Neural progenitor cell (in vitro differentiated cells): Measurements from ENCODE around the gene GSTO2. TPM values are rescaled to one million over a fixed set of nuclear protein-coding genes. Genes with fewer than 3 reads are reported as not detected.
A peak's percentile ranks its signal among the peaks of the same experiment; 100 is the strongest.

Experiments used
- DNase-seq: peaks from one replicate; pipeline ENCODE4 v3.0.0-alpha.2; 2016; ENCODE audit warnings: low spot score
- H2AFZ ChIP-seq: fragments of 200-600 bp; sonication (generic); replicated peaks from 2 replicates; pipeline ENCODE4 v1.6.1; 2016; ENCODE audit warnings: antibody characterized with exemption
- H3F3A ChIP-seq: fragments of 200-600 bp; sonication (generic); 2 replicates; pipeline ENCODE4 v1.6.1; 2016; ENCODE audit warnings: antibody characterized with exemption, low read depth
- H3K27ac ChIP-seq: fragments of 200-600 bp; sonication (generic); 2 replicates; pipeline ENCODE4 v1.5.1; 2016; ENCODE audit warnings: mild to moderate bottlenecking
- H3K27me3 ChIP-seq: fragments of 200-600 bp; sonication (generic); 2 replicates; pipeline ENCODE4 v1.6.1; 2016; ENCODE audit warnings: mild to moderate bottlenecking, moderate library complexity
- H3K36me3 ChIP-seq: fragments of 200-600 bp; sonication (generic); 2 replicates; pipeline ENCODE4 v1.5.1; 2016
- H3K4me1 ChIP-seq: fragments of 200-600 bp; sonication (generic); 2 replicates; pipeline ENCODE4 v1.6.1; 2016; ENCODE audit warnings: mixed run types
- H3K4me2 ChIP-seq: fragments of 200-600 bp; sonication (generic); 2 replicates; pipeline ENCODE4 v1.6.1; 2016
- H3K4me3 ChIP-seq: fragments of 200-600 bp; sonication (generic); 2 replicates; pipeline ENCODE4 v1.5.1; 2016
- H3K79me2 ChIP-seq: fragments of 200-600 bp; sonication (generic); 2 replicates; pipeline ENCODE4 v1.6.1; 2016; ENCODE audit warnings: low read depth
- H3K9ac ChIP-seq: fragments of 200-600 bp; sonication (generic); 2 replicates; pipeline ENCODE4 v1.6.1; 2016
- H3K9me3 ChIP-seq: fragments of 200-600 bp; sonication (generic); 2 replicates; pipeline ENCODE4 v1.5.1; 2016; ENCODE audit warnings: low read depth
- H4K20me1 ChIP-seq: fragments of 200-600 bp; sonication (generic); 2 replicates; pipeline ENCODE4 v1.6.1; 2016; ENCODE audit warnings: low read depth
- H3K27ac Mint-ChIP-seq: 3 replicates; pipeline ENCODE4 v1.8.0; 2021; ENCODE audit warnings: mixed read lengths
- H3K27me3 Mint-ChIP-seq: 2 replicates; pipeline ENCODE4 v1.8.0; 2022; ENCODE audit warnings: low read depth, mild to moderate bottlenecking, inconsistent platforms, moderate library complexity, mixed read lengths; ENCODE audit not compliant: insufficient read depth
- H3K36me3 Mint-ChIP-seq: 3 replicates; pipeline ENCODE4 v1.8.0; 2021; ENCODE audit warnings: mixed read lengths
- H3K4me1 Mint-ChIP-seq: 3 replicates; pipeline ENCODE4 v1.8.0; 2021; ENCODE audit warnings: mixed read lengths
- H3K4me3 Mint-ChIP-seq: 3 replicates; pipeline ENCODE4 v1.8.0; 2021; ENCODE audit warnings: mild to moderate bottlenecking, moderate library complexity, mixed read lengths
- H3K9me3 Mint-ChIP-seq: 3 replicates; pipeline ENCODE4 v1.8.0; 2020; ENCODE audit warnings: mixed read lengths
- CTCF ChIP-seq: fragments of 200-600 bp; sonication (generic); IDR thresholded peaks from 2 replicates; pipeline ENCODE4 v1.5.1; 2017; ENCODE audit warnings: antibody characterized with exemption, mild to moderate bottlenecking
- EZH2 ChIP-seq: fragments of 200-600 bp; sonication (generic); IDR thresholded peaks from 2 replicates; pipeline ENCODE4 v1.6.1; 2017; ENCODE audit warnings: antibody characterized with exemption, mild to moderate bottlenecking, moderate library complexity
- EZH2phosphoT487 ChIP-seq: fragments of 200-600 bp; sonication (generic); IDR thresholded peaks from 2 replicates; pipeline ENCODE4 v1.6.1; 2017; ENCODE audit warnings: antibody characterized with exemption
- total RNA-seq: library from RNA; depleted of rRNA; stranded (reverse); fragments of >200 nt; gene quantifications from 2 replicates; pipeline ENCODE4 v1.2.3, GENCODE V29; 2015; ENCODE audit warnings: low replicate concordance

The GSTO2 gene
- total RNA-seq, 1 donor from 2014 or later, result 4.9 TPM

DNA sequence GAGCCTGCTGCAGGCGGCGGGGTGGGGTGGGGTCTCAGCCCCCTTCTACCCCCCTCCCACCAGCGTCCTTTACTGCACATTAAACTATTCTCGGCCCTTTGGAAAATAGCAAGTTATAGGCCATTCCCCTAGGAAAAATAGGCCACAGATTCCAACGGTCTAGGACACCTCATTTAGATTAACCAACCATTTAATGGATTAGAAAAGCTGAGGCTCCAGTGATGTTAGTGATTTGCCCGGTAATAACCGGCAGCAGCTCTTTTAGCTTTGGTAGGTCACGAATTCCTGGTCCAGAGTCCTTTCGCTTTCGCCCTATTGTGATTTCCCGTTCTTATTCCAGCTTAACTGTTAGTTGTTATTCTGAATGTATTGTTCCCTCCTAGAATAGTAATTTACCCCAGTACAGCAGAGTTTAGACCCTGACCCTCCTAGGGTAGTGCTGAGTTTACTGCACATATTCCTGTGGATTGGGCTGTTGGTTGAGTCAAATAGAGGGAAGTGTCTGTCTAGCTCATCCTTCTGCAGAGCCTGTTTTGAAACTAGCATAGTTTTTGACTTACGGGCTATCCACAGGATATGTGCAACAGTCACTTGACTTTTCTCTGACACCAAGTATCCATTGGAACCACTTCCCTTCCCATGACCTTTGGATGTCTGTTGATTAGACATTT, 13.5 kb upstream of the GSTO2 start:
- H3K4me3 ChIP-seq, result peak overlapping the region; percentile 68
- H3K4me1 ChIP-seq, result peaks cover 15% of the 10 kb centered on the region
- Mint-ChIP-seq H3K4me1 (peaks cover 28% of the 10 kb centered on the region), H3K27ac (peak overlapping the region; percentile 55), H3K9me3 (no peaks in the 10 kb centered on the region), H3K27me3 (no peaks in the 10 kb centered on the region), H3K4me3 (peak overlapping the region; percentile 93), H3K36me3 (peaks cover 8% of the 10 kb centered on the region)
- no peaks in the 10 kb centered on the region for H3K9me3 ChIP-seq
- no peaks in the 10 kb centered on the region for H4K20me1 ChIP-seq
- no peak overlapping the region for H3K27ac ChIP-seq
- no peak for TF ChIP-seq CTCF
- peak; percentile 9 for TF ChIP-seq EZH2
- peaks cover 14% of the 10 kb centered on the region for H3K79me2 ChIP-seq
- peak overlapping the region; percentile 91 for H3K4me2 ChIP-seq
- H3K9ac ChIP-seq, result peak overlapping the region; percentile 10
- H3K36me3 ChIP-seq, result no peaks in the 10 kb centered on the region
- peak; percentile 50 for DNase-seq
- H3F3A ChIP-seq, result peaks cover 15% of the 10 kb centered on the region
- peak overlapping the region; percentile 75 for H2AFZ ChIP-seq
- peaks cover 43% of the 10 kb centered on the region for H3K27me3 ChIP-seq

DNA sequence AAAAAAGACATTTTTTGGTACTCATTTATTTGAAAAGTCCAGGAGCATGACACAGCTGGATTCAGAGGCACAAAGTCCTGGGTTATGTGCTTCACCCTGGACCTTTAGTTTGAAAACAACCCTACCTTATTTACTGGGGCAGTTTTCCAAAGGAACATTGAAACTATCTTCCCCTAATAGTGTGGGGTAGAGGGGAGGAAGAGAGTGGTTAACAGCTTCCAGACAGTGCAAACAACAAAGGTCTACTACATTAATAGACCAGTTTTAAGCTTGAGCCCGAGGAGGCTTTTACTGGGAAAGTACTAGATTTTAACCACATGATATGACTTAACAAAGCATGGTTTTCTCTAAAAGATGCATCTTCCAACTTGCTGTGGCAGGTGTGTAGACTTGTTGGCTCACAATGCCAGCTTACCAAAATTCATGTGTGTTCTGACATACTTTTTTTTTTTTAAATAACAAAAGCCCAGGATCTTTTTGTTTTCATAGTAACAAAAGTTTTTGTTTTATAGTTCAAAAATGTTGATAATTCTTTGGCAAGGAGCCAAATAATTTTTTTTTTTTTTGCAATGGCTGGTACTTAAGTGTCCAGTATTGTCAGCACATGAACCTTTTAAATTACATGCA, 12.5 kb upstream of the GSTO2 start:
- H3K4me3 ChIP-seq, result no peak overlapping the region
- no peak overlapping the region for H2AFZ ChIP-seq

DNA sequence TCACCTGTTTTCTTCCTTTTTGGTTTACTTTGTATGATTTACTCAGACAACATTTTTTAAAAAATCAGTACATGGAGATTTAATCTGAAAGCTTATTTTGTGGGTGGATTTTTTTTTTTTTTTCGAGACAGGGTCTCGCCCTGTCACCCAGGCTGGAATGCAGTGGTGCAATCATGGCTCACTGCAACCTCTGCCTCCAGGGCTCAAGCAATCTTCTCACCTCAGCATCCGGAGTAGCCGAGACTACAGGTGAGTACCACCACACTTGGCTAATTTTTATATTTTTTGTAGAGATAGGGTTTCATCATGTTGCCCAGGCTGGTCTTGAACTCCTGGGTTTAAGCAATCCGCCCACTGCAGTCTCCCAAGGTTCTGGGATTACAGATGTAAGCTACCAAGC, 11.7 kb upstream of the GSTO2 start:
- H3K27me3 Mint-ChIP-seq, result no peaks in the 10 kb centered on the region
- H3K4me3 Mint-ChIP-seq, result no peak overlapping the region
- Histone ChIP-seq H3K4me2 (no peak overlapping the region), H3K9me3 (no peaks in the 10 kb centered on the region), H3K36me3 (no peaks in the 10 kb centered on the region), H2AFZ (no peak overlapping the region), H3K4me3 (no peak overlapping the region), H3K4me1 (peaks cover 15% of the 10 kb centered on the region), H3K79me2 (peaks cover 14% of the 10 kb centered on the region), H4K20me1 (peaks cover 7% of the 10 kb centered on the region), H3K9ac (no peak overlapping the region), H3F3A (peaks cover 15% of the 10 kb centered on the region), H3K27ac (no peak overlapping the region), H3K27me3 (peaks cover 39% of the 10 kb centered on the region)
- H3K4me1 Mint-ChIP-seq, result peaks cover 22% of the 10 kb centered on the region
- peaks cover 8% of the 10 kb centered on the region for H3K36me3 Mint-ChIP-seq
- DNase-seq, result no peak
- no peaks in the 10 kb centered on the region for H3K9me3 Mint-ChIP-seq
- no peak overlapping the region for H3K27ac Mint-ChIP-seq
- TF ChIP-seq EZH2phosphoT487, result no peak
- no peak for TF ChIP-seq CTCF
- no peak for TF ChIP-seq EZH2

More for the DNA sequence above, 12.5 kb upstream of the GSTO2 start:
- peaks cover 43% of the 10 kb centered on the region for H3K27me3 ChIP-seq
- peak overlapping the region; percentile 91 for H3K4me2 ChIP-seq
- H3K36me3 ChIP-seq, result no peaks in the 10 kb centered on the region
- Mint-ChIP-seq H3K4me1 (peaks cover 22% of the 10 kb centered on the region), H3K27ac (no peak overlapping the region), H3K27me3 (no peaks in the 10 kb centered on the region), H3K4me3 (no peak overlapping the region), H3K36me3 (peaks cover 8% of the 10 kb centered on the region), H3K9me3 (no peaks in the 10 kb centered on the region)
- DNase-seq, result no peak
- no peak overlapping the region for H3K27ac ChIP-seq
- peaks cover 15% of the 10 kb centered on the region for H3F3A ChIP-seq
- no peak overlapping the region for H3K9ac ChIP-seq
- H4K20me1 ChIP-seq, result no peaks in the 10 kb centered on the region
- peaks cover 15% of the 10 kb centered on the region for H3K4me1 ChIP-seq
- TF ChIP-seq CTCF (no peak), EZH2phosphoT487 (no peak), EZH2 (no peak)
- H3K79me2 ChIP-seq, result peaks cover 14% of the 10 kb centered on the region
- no peaks in the 10 kb centered on the region for H3K9me3 ChIP-seq
